Omental fat pad (tissue), 4 donors: ENCODE data around the gene GLIS1. TPM values are rescaled to one million over a fixed set of nuclear protein-coding genes. Genes with fewer than 3 reads are reported as not detected.
A peak's percentile ranks its signal among the peaks of the same experiment; 100 is the strongest.

Source experiments
- ATAC-seq: fragments of 150-250 bp; one replicate; pipeline ENCODE4 v1.9.1; 2016; ENCODE audit warnings: mild to moderate bottlenecking, moderate library complexity; ENCODE audit not compliant: low FRiP score
- DNase-seq: peaks from one replicate; pipeline ENCODE4 v3.0.0-alpha.2; 2019; ENCODE audit warnings: low spot score
- total RNA-seq, 4 donors: library from RNA; depleted of rRNA; stranded (reverse); fragments of >200 nt; gene quantifications; one replicate each; pipeline ENCODE4 v1.1.0, GENCODE V29; 2016
- TF ChIP-seq, protein P1 (sequence below), 3 donors: fragments of 450-650 bp; IDR thresholded peaks; one replicate each; pipeline ENCODE4 v1.5.1; 2016 to 2017; ENCODE audit warnings: antibody characterized with exemption in 3 of 3, mild to moderate bottlenecking in 3 of 3, moderate library complexity in 2 of 3

The GLIS1 gene
- total RNA-seq, 4 donors from 2014 or later = 0.19 to 1.4 (median 0.75) TPM

DNA sequence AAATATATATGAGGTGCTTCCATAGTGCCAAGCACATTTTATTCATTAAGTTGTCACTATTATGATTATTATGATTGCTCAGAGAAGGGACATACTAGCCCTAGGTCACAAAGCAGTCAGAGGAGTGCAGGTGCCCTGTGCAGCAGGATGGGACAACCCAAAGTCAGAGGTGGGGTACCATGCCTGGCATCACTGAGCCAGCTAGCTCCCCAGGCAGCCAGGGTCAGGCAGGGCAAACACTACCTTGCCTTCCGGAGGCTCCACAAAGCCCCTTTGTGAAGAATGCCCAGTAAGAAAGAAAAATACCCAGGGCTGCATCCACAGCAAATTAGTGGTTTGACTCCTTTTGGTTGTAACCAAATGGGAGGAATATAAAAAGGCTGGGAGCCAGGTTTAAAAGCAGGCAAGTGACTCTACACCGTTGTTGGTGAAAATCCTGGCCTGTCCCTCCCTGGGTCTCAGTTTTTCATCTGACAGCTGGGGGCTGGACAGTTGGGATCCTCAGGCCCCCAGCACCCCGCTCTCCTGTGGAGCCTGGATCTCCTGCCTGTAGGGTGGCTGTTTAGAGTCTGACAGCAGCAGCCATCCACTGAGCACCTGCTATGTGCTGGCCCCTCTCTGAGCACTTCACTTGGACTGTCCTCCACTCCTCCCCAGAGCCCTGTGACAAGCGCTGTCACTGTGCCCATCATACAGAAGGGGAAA, 98.8 kb downstream of the GLIS1 start:
- DNase-seq (peak; percentile 11), ATAC-seq (no peak)
- TF ChIP-seq, protein P1, sequence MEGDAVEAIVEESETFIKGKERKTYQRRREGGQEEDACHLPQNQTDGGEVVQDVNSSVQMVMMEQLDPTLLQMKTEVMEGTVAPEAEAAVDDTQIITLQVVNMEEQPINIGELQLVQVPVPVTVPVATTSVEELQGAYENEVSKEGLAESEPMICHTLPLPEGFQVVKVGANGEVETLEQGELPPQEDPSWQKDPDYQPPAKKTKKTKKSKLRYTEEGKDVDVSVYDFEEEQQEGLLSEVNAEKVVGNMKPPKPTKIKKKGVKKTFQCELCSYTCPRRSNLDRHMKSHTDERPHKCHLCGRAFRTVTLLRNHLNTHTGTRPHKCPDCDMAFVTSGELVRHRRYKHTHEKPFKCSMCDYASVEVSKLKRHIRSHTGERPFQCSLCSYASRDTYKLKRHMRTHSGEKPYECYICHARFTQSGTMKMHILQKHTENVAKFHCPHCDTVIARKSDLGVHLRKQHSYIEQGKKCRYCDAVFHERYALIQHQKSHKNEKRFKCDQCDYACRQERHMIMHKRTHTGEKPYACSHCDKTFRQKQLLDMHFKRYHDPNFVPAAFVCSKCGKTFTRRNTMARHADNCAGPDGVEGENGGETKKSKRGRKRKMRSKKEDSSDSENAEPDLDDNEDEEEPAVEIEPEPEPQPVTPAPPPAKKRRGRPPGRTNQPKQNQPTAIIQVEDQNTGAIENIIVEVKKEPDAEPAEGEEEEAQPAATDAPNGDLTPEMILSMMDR (IDR thresholded peaks at IDR 0.05) = no peak

DNA sequence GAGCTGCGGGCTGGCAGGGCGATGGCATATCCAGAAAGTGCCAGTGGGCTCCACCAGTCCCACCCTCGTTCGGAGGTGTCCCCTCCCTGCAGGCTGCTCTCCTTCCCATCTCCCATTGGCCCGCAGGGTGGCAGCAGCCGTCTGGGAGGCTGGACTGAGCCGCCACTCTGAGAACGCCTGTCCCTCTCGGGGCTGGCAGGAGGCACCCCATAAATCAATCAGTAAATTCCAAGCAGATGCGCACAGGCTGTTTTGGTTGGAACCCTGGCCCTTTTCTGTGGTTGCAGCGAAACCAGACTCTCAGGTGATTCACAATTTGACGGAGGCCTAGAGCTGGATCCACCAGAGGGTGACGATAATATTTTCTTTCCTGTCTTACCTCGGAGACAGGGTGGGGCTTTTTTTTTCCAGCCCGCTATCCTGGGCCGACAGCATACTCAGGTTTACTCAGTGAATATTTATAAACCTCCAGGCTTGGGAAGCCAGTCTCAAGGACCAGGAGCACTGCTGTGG, 99.7 kb downstream of the GLIS1 start:
- DNase-seq (peak; percentile 8), ATAC-seq (no peak)
- TF ChIP-seq, protein P1 (IDR thresholded peaks at IDR 0.05) = no peak

DNA sequence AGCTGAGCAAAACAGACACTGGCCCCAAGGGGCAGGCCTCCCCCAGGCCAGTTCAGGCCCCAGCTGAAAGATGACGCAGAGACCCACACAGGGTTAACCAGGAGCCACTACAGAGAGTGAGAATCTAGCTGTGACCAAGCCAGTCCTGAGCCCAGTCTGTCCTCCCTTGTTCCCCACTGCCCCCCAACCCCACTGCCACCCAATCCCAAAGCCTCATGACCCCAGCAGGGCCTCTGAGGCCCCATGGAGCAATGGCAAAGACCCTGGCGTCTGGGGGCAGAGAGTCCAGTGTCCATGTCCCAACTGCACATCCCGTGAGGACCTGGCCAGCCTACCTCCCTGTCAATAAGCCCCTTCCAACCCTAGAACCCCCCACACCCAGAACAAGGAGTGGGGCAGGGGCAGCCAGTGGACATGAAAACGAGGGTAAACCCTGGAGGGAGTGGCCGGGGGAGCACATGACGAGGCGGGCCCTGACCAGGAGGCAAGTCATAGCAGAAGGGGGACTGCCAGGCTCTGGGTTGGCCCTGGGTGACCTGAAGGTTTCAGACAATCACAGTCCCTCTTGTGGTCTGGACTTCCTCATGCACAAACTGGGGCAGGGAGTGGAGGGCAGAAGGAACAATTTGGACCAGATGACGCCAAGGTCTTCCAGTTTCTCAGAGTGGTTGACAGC, 100.5 kb downstream of the GLIS1 start:
- TF ChIP-seq, protein P1 (IDR thresholded peaks at IDR 0.05) = no peak
- DNase-seq (peak; percentile 14), ATAC-seq (no peak)

DNA sequence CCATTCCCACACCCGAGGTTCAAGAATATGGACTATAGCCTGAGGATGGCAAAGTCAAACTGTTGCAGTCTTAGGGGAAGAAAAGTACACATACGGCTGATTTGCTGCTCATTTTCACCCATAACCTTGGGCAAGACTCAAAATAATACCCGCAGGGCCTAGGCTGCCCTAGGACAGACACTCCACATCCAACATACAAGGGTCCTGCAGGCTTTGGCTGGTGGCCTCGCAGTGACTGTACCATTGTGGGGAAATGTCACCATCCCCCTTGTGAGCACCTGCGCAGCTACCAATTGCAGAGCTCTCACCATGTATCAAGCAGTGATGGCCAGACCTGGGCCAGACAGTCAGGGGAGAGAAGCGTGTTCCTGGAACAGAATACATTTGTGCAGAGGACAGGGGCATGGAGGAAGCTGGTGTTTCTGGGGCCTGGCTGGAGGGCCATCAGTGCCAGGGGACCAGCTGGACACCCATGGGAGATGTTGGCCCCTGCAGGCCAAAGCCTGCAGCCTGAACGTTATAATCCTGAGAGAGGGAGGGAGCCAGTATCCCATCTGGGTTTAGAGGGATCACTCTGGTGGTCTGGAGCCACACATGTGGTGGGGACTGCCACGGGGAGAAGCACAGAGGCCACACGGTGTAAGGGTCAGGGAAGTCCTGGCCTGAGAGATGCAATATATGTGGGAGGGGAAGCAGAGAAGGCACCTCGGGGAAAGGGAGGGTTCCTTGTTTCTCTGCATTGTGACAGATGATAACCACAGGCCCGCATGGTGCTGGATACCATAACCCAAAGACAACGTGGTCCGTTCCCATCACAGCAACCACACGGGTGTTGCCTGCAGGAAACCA, 101.2 kb downstream of the GLIS1 start:
- DNase-seq = peak; percentile 21
- TF ChIP-seq, protein P1 (IDR thresholded peaks at IDR 0.05) = no peak
- ATAC-seq = no peak

DNA sequence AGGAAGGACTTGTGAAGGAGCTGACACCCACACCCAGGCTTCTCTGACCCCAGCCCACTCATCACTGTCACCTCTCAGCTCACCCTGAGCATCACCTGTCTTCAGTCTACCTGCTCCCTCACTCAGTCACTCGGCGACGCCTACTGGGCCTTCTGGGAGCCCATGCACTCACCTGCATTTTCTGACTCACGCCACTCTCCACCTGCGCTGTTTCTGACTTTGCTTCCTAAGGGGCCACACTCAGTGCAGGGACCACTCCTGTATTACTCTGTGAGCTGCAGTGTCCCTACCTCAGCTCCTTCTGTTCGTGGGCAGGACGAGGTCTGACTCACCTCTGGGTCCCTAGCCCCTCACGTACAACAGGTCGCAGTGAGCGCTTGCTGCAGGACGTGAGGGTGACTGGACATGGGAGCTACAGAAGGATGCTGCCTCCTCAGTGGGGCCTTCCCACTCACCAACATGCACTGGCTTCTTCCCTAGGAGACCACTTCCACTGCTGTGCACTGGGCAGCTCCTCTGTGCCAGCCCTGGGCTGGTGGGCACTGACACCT, 102.3 kb downstream of the GLIS1 start:
- TF ChIP-seq, protein P1 (IDR thresholded peaks at IDR 0.05) = no peak
- peak; percentile 6 for DNase-seq
- ATAC-seq = no peak

DNA sequence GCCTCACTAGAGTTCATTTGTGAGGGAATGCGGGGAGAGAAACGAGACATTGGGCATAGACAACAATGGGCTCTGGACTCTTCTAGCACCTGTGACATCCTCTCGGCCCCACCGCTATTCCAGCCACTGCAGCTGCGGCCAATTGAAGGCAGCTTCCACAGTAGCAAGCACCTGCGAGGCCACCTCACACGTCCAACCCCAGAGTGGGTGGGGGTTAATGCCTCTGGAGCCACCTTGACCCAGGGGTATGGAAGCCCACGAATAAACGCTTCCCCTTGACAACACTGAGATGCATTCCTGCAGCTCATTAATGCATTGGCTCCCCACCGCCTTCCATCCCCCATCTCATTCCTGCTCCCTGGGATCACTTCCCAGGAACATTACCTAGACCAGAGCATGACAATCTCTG, 104.4 kb downstream of the GLIS1 start:
- TF ChIP-seq, protein P1 (IDR thresholded peaks at IDR 0.05) = no peak
- ATAC-seq = no peak
- no peak for DNase-seq
